Activated effector memory CD4-positive, alpha-beta T cell treated with Interleukin-2 at 50 U/mL for 16 hours (primary cell): ENCODE data around the gene PACSIN2.
"Not testable (repeated sequence)": the region's sequence is repeated elsewhere in the genome, so short reads cannot be mapped to it uniquely, and the experiment has no call there.

Experiments used
- DNase-seq: peaks from one replicate; pipeline ENCODE4 v3.0.0-alpha.2; 2020

Gene PACSIN2

DNA sequence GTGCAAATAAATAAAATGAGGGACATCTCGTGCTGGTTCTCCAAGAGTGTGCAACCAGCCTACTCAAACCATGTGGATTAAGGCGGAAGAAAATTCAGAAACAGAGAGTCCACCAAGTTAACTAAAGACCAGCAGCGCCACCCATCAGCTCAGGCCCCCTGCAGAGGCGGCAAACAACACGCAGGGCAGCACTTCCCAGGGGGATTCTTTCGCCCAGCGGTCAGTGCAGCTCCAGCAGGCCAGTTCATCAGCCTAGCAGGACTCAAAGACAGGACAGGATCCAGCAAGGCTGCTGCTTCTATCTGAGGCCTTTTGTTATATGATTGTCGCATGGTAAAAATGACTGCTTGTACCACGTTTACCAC is 51.7 kb downstream of the PACSIN2 start:
- DNase-seq = no peak

DNA sequence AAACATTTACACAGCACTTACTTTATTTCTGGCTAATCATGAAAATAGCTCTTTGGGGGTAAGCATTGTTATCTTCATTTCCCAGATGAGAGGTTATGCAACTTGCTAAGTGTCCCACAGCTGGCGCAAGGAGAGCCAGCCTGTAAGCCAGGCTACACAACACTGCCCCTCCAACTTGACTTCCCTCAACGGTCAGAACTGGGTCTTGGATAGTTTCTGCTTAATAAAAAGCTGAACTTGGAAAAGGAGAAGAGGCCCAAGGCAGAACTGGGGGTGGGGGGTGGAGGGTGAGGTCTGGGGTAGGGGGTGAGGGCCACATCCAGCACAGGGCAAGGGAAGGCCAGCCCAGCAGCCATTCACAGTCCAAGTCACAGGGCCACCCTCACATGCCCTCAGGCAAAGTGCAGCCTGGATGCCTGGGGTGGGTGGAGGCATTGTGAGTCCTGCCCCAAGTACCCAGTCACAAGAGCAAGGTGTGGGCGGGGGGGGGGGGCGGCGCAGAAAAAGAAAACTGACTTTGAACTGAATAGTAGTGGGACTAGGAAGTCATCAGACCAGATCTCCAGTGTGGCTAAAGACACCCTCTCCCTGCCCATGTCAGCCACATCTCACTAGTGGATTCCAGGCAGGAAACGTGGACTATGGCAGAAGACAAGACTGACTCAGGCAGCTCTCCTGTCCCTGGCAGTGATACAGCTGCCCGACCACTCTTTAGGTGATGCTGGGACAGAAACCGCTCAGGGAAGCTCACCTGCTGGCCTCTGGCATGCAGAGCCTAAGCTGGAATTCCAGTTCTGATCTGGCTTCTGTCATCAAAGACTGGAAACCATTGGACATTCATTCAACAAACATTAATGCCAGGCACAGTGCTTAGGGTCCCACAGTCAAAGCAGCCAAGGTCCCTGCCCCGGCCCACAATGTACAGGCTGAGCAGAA is 52.4 kb downstream of the PACSIN2 start:
- DNase-seq = no peak

DNA sequence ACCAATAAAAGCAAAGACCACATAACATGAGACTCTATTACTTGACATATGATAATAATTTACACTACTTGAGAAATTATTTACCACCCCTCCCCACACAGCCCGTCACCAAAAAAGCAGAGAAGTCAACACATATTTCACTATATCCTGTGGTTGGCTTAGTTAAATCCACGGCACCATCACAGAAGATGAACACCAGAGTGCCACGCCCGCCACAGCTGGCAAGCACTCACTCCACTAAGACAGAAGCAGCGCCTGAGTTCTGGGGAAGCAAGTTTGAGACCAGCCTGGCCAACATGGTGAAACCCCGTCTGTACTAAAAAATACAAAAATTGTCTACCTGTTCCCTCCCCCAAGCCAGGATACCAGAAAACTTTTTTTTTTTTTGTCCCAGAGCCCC is 53.1 kb downstream of the PACSIN2 start:
- no peak for DNase-seq

- DNase-seq = not testable (repeated sequence)
These were observed 53.6 kb downstream of the PACSIN2 start for GRCh38 chr22:42961400-42961690.

DNA sequence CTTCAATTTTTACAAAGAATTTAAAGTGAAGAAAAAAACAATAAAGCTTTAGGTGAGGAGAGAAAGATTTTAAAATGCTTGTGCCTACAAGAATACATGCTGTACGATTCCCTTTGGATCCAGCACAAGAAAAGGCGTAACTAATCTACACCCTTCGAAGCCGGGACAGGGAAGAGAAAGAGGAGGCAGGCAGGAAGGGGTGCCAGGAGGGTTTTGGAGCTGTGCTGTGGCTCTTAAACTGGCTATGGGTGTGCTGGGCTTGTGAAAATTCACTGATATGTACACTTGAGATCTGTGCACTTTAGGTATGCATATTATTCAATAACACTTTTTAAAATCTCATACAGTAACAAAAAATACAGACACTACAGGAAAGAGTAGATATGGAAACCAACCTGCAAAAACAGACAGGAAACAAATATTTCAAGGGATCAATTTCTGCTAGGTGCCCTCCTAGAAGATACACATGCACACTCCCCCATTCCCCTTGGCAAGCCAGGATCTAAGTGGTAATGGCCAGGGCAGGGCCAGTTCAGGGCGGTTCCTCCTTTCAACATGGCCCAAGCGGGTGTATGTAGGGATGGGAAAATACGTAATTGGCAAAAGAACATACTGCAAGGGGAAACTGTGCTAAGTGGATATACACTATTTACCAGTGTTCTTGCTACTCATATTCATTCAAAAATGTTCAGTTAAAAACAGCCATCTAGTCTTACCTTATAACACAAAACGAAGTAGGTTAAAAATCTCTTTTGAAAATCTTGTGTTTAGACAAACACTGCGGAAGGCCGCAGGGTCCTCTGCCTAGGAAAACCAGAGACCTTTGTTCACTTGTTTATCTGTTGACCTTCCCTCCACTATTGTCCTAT is 54.2 kb downstream of the PACSIN2 start:
- no peak for DNase-seq

GRCh38 chr22:42959576-42960509 is 55.1 kb downstream of the PACSIN2 start:
- DNase-seq = no peak

- DNase-seq = no peak
These were observed 56.0 kb downstream of the PACSIN2 start for GRCh38 chr22:42958937-42959336.

DNA sequence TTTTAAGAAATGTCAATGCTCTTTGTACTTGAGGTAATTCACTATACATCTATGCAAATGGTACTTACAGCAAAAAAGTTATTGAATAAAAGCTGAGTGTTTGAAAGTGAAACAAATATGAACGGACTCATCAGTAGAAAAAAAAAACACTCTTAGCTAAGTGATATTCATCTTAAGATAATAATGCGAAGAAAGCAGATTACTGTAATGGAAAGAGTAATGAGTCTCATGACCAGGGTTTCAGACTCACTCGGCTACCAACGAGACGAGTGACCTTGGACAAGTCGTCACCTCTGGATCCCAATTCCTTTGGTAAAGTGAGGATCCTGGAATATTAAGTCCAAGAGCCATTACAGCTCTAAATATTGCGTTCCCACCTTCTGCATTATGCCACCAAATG is 57.0 kb downstream of the PACSIN2 start:
- DNase-seq = no peak

DNA sequence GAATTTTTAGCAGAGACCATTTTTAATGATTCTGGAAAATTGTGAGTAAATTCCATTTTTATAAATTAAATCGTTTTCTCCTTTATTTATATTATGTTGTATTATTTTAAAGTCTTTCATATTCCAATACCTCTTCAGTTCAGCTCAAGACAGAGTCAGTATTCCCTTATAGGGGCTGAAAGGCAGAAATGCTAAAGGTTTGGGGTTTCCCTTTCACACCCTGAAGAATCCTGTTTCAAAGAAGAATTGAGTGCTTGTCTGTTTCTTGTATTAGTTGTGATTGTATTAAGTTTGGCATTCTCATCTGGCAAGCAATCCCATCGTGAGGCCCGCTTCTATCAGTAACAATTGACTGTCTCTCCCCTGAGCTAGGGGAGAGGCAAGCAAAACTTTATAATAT is 57.4 kb downstream of the PACSIN2 start:
- no peak for DNase-seq

GRCh38 chr22:42955848-42956247 is 59.1 kb downstream of the PACSIN2 start:
- no peak for DNase-seq

- DNase-seq = no peak
These were observed 59.8 kb downstream of the PACSIN2 start for GRCh38 chr22:42955087-42955635.

DNA sequence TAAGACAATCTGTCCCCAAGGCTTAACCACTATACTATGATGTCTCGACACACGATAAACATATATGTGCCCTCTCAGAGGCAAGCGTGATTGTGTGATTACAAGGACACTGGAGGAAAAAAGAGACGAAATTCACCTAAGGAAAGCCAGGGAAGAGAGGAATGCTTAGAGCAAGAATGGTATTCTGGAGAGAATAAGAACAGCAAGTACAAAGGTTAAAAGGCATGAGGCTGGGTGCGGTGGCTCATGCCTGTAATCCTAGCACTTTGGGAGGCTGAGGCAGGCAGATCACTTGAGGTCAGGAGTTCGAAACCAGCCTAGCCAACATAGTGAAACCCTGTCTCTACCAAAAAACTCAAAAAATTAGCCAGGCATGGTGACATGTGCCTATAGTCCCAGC is 61.2 kb downstream of the PACSIN2 start:
- DNase-seq = not testable (repeated sequence)

- no peak for DNase-seq
These were observed 63.7 kb downstream of the PACSIN2 start for GRCh38 chr22:42951093-42951710.

GRCh38 chr22:42950281-42950680 is 64.7 kb downstream of the PACSIN2 start:
- no peak for DNase-seq

DNA sequence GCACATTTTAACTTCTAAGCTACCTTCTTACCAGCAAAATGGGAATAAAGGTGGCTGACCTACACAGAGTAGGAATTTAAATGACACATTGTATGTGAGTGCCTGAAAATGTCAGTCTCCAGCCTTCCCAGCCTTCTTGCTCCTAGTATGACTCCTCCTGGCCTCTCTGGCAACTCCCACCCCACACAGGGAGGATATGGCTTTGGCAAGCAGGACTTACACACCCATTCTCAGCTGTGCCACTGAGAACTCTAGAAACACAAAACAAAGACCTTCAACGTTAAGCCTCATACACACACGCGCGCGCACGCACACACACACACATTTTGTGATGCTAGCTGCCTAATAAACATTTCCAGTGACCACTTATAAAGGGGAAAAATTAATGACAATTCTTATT is 65.8 kb downstream of the PACSIN2 start:
- DNase-seq = no peak

DNA sequence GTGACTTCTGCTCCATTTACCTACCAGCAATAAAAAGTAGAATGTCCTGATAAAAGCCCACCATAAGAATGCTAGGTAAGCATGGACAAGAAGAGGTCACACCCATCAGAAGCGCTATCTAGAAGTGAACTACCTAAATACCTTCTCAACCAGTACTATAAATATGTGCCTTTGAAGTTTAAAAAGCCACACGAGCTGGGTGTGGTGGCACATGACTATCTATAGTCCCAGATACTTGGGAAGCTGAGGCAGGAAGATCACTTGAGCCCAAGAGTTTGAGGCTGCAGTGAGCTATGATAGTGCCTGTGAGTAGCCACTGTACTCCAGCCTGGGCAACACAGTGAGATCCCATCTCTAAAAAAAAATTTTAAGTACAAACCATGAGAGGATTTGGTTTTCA is 66.7 kb downstream of the PACSIN2 start:
- DNase-seq = no peak

DNA sequence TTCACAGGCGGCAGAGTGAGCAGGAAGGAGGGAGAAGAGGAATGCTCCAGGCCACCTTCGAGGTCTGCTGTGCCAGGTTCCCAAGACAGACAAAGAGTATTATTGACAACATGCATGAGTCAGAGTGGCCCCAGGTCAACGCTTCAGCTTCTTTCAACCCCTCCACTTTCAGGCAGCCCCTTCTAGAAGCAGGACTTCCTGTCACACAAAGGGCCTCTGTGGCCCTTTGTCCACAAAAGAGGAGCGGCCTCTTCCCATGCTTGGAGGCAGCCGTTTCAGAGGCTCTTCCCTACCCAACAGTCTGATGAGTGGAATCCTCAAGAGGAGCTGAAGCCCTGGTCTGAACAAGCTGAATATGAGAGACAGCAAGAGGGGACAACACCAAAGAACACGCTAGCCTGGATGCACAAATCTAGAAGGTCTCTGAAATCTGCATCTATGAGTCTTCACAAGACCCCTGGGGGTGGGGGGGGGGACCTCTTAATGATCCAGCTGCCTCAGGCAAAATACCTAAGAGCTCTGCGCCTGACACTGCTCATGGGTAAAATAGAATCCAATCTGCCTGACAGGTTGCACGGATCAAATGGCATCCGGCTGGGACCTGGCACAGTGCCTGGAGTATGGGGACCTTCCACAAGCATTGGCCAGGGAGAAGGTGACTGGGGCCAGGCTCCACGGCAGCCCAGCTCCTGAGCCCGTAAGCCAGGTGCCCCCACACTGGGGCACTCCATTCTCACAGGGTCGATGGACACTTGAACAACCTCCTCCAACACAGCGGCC is 67.5 kb downstream of the PACSIN2 start:
- no peak for DNase-seq

DNA sequence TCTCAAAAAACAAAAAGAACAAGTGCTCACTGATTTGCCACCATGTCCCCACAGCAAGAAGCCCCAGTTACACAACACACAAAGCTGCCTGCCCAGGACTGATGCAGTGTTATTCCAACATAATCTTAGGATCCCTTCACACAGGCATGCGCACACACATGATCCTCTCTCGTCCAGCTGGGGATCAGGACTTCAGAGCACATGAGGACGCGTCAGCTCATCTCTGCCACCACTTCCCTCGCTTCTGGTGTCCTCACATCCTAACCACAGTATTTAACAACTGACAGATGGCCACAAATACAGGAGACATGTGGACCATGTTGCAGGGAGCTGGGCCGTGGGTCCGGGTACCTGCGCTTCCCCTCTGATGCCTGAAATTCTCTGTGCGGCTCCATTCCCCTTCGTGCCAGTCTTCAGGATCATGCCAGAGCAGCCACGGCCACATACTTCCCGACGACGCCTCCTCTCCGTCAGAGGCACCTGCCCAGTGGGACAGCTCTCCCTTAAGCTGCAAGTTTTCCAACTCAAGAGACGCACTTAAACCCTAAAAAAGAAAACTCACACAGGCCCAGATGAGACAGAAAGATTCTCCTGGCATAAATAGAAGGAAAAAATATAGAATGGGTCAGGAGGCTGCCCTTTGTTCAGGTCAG is 68.3 kb downstream of the PACSIN2 start:
- no peak for DNase-seq

DNA sequence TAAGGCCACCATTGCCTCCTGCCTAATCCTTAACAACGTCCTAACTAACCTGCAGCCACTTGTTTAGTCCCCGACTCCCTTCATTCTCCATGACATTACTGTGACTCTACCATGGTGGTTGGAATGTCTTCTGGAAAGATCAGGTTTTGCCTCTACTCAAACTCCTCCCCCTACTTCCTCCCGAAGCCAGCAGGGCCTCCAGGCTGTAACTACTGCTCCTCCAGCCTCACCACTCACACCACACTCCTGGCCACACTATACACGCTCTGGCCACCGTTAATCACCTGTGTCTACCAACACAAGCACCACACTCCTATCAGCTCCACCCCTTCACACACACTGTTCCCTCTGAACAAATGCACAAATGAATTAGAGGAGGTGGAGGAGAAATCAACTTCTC is 69.2 kb downstream of the PACSIN2 start:
- no peak for DNase-seq

- no peak for DNase-seq
These were observed 69.9 kb downstream of the PACSIN2 start for GRCh38 chr22:42945027-42945426.

GRCh38 chr22:42944409-42944808 is 70.5 kb downstream of the PACSIN2 start:
- no peak for DNase-seq
